Tibial nerve (tissue), 4 donors: Measurements from ENCODE around the gene ITCH. TPM values are rescaled to one million over a fixed set of nuclear protein-coding genes. Genes with fewer than 3 reads are reported as not detected.
A peak's percentile ranks its signal among the peaks of the same experiment; 100 is the strongest.
"Not testable (repeated sequence)": the region's sequence is repeated elsewhere in the genome, so short reads cannot be mapped to it uniquely, and the experiment has no call there.

ENCODE experiments used
- DNase-seq, 2 donors: peaks; one replicate each; pipeline ENCODE4 v3.0.0-alpha.2; 2019; ENCODE audit warnings: low spot score in 2 of 2
- H3K27ac ChIP-seq, 4 donors: fragments of 200-600 bp; sonication (generic) in 3 of 4; one replicate each; pipeline ENCODE4 v1.5.1; 2017 to 2019; ENCODE audit warnings: mild to moderate bottlenecking in 1 of 4
- H3K27me3 ChIP-seq, 2 donors: fragments of 200-600 bp; sonication (generic) in 1 of 2; one replicate each; pipeline versions ENCODE4 v1.5.1 to v1.6.0; 2017 to 2019
- H3K36me3 ChIP-seq, 3 donors: fragments of 200-600 bp; sonication (generic); one replicate each; pipeline ENCODE4 v1.5.1; 2018 to 2019
- H3K4me1 ChIP-seq, 4 donors: fragments of 200-600 bp; sonication (generic) in 3 of 4; one replicate each; pipeline ENCODE4 v1.5.1; 2017 to 2019
- H3K4me3 ChIP-seq, 4 donors: fragments of 200-600 bp; sonication (generic) in 3 of 4; one replicate each; pipeline ENCODE4 v1.5.1; 2017 to 2019; ENCODE audit warnings: mild to moderate bottlenecking in 1 of 4, moderate library complexity in 1 of 4
- H3K9me3 ChIP-seq, 4 donors: fragments of 200-600 bp; sonication (generic) in 3 of 4; one replicate each; pipeline ENCODE4 v1.5.1; 2017 to 2019
- CTCF ChIP-seq, 5 experiments: fragments of 200-600 bp in 3 of 5; fragments of 450-650 bp in 2 of 5; sonication (generic) in 3 of 5; IDR thresholded peaks; one replicate each; pipeline ENCODE4 v1.5.1; 2016 to 2019; ENCODE audit warnings: antibody characterized with exemption in 5 of 5, mild to moderate bottlenecking in 3 of 5, moderate library complexity in 2 of 5
- EP300 ChIP-seq, 2 donors: sonication (generic); formaldehyde crosslinking; IDR thresholded peaks; one replicate each; pipeline ENCODE4 v1.6.1; 2017; ENCODE audit warnings: antibody characterized with exemption in 2 of 2, mild to moderate bottlenecking in 1 of 2
- POLR2A ChIP-seq, 2 donors: fragments of 450-650 bp; IDR thresholded peaks; one replicate each; pipeline ENCODE4 v1.6.1; 2017; ENCODE audit warnings: antibody characterized with exemption in 2 of 2, mild to moderate bottlenecking in 2 of 2, moderate library complexity in 2 of 2
- WGBS, 2 donors: methylation state at CpG; one replicate each; pipeline ENCODE4 v1.1.5; 2018; 5-methylcytosine and 5-hydroxymethylcytosine counted together
- total RNA-seq, 4 donors: library from RNA; depleted of rRNA; stranded (reverse); fragments of >200 nt; gene quantifications; one replicate each; pipeline ENCODE4 v1.1.0, GENCODE V29; 2016

The ITCH gene
- total RNA-seq, 4 donors from 2014 or later = 48.4 to 85.4 (median 62.8) TPM

GRCh38 chr20:34397096-34397495, 34.0 kb downstream of the ITCH start:
- H3K27me3 ChIP-seq = no peaks in the 10 kb centered on the region
- H3K9me3 ChIP-seq = no peaks in the 10 kb centered on the region
- no peak for DNase-seq
- H3K4me1 ChIP-seq = peaks cover 0 to 44% (median 4%) of the 10 kb centered on the region in 4 donors
- H3K36me3 ChIP-seq = peaks cover 0 to 30% (median 2%) of the 10 kb centered on the region in 3 donors
- WGBS, 2 donors = 87 to 95% methylated on average over 9 of the region's 9 CpGs
- no peak overlapping the region for H3K27ac ChIP-seq
- no peak overlapping the region for H3K4me3 ChIP-seq
- TF ChIP-seq POLR2A (IDR thresholded peaks at IDR 0.05) = no peak
- TF ChIP-seq EP300 (IDR thresholded peaks at IDR 0.05) = no peak
- no peak for TF ChIP-seq CTCF (IDR thresholded peaks at IDR 0.05)

- not testable (repeated sequence) for H3K27me3 ChIP-seq, H3K4me3 ChIP-seq, DNase-seq, H3K9me3 ChIP-seq
- peak overlapping the region in 2 of 4 donors; percentile 34 to 44 for H3K27ac ChIP-seq
- H3K4me1 ChIP-seq = peaks cover 0 to 65% (median 11%) of the 10 kb centered on the region in 4 donors
- 60 to 67% methylated on average over 6 of the region's 6 CpGs for WGBS, 2 donors
- peaks cover 0 to 12% (median 0%) of the 10 kb centered on the region in 3 donors for H3K36me3 ChIP-seq
These were observed 37.7 kb downstream of the ITCH start for GRCh38 chr20:34400776-34401175.

DNA sequence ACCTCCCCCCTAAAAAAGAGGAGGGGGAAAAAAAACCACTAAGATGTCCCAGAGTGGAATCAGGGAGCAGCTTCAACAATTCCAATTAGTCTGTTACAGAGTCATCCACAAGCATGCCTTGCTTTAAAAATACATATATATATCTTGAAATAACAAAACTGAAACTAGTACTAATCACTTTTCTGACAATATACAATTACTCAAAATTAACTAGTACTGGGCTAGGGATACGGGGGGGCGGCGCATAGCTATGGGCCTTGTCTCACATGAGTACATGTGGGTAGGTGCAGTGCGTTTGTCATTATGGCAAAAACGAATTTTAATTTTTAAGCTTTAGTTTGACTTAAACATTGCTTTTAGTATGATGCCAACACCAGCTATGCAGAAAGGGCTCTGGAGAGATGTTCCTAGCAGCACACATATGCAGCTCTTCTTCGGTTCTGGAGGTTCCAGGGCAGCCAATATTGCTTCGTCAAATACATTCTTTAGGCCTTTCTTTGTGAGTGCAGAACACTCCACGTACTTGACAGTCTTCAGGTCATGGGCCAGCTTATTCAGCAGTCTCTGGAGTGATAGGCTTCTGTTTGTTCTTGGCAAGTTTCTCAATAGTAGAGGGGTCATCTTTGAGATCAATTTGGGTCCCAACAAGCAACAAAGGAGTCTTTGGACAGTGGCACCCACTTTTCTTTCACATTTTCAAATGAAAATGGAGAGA, 38.8 kb downstream of the ITCH start:
- no peak overlapping the region for H3K4me3 ChIP-seq
- H3K27me3 ChIP-seq = no peaks in the 10 kb centered on the region
- no peaks in the 10 kb centered on the region for H3K9me3 ChIP-seq
- peak overlapping the region in 3 of 4 donors; percentile 21 to 44 (median 34) for H3K27ac ChIP-seq
- WGBS, 2 donors = 63 to 68% methylated on average over 8 of the region's 8 CpGs
- peaks cover 0 to 14% (median 0%) of the 10 kb centered on the region in 3 donors for H3K36me3 ChIP-seq
- no peak for TF ChIP-seq POLR2A (IDR thresholded peaks at IDR 0.05)
- DNase-seq = no peak
- H3K4me1 ChIP-seq = peaks cover 0 to 58% (median 11%) of the 10 kb centered on the region in 4 donors

- peaks cover 0 to 54% (median 11%) of the 10 kb centered on the region in 4 donors for H3K4me1 ChIP-seq
These were observed 39.4 kb downstream of the ITCH start for GRCh38 chr20:34402461-34402860.

DNA sequence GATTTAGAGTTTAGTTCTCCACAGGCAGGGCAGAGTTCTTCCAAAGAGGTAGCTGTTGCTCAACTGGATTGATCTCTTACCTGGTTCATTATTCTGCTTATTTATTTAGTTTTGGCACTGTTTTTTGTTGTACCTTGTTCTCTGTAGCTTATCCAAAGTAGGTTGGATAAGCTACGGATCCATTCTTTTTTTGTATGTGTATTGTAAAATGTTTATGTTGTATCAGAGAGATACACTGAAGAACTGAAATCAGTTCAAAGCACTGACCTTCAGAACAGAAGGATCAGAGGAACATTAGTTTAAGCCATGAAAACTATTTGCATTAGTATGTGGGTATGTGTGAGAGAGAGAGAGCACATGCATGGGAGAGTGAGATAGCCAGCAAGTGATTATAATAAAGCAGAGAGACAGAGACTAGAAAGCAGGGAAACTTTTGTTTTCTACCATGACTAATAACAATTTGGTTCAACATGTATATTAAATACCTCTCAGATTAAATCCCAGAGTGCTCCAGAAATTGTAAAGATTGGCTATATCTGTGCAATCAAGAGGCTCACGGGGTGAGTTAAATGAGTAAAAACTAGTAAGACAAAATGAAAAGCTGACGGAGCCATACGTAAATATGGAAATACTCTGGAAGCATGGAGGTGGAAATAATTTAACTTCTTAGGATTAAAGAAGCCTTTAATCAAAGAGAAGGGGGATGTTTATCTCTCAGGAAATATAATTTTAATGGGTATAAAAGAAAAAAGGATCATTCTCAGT, 40.2 kb downstream of the ITCH start:
- Histone ChIP-seq H3K9me3 (no peaks in the 10 kb centered on the region), H3K4me1 (peaks cover 0 to 54% (median 11%) of the 10 kb centered on the region in 4 donors), H3K27me3 (no peaks in the 10 kb centered on the region), H3K27ac (peak overlapping the region in 2 of 4 donors; percentile 6 to 33), H3K36me3 (peaks cover 0 to 11% (median 0%) of the 10 kb centered on the region in 3 donors), H3K4me3 (no peak overlapping the region)
- TF ChIP-seq EP300 (IDR thresholded peaks at IDR 0.05) = no peak
- TF ChIP-seq POLR2A (IDR thresholded peaks at IDR 0.05) = no peak
- TF ChIP-seq CTCF (IDR thresholded peaks at IDR 0.05) = no peak
- WGBS, 2 donors = 66 to 69% methylated on average over 4 of the region's 4 CpGs
- no peak for DNase-seq

More at GRCh38 chr20:34402461-34402860, 39.4 kb downstream of the ITCH start:
- DNase-seq = no peak
- Histone ChIP-seq H3K27me3 (no peaks in the 10 kb centered on the region), H3K4me3 (no peak overlapping the region), H3K9me3 (no peaks in the 10 kb centered on the region), H3K36me3 (peaks cover 0 to 10% (median 0%) of the 10 kb centered on the region in 3 donors), H3K27ac (peak overlapping the region in 2 of 4 donors; percentile 21 to 44)
- TF ChIP-seq EP300 (IDR thresholded peaks at IDR 0.05) = no peak
- no peak for TF ChIP-seq POLR2A (IDR thresholded peaks at IDR 0.05)
- TF ChIP-seq CTCF (IDR thresholded peaks at IDR 0.05) = no peak
- 22 to 27% methylated on average over 1 of the region's 1 CpG for WGBS, 2 donors

GRCh38 chr20:34403908-34404307, 40.8 kb downstream of the ITCH start:
- Histone ChIP-seq H3K9me3 (no peaks in the 10 kb centered on the region), H3K27me3 (no peaks in the 10 kb centered on the region), H3K4me3 (no peak overlapping the region), H3K4me1 (peaks cover 0 to 54% (median 11%) of the 10 kb centered on the region in 4 donors), H3K27ac (peak overlapping the region in 2 of 4 donors; percentile 6 to 33), H3K36me3 (peaks cover 0 to 15% (median 0%) of the 10 kb centered on the region in 3 donors)
- no peak for DNase-seq
- TF ChIP-seq EP300 (IDR thresholded peaks at IDR 0.05) (no peak), POLR2A (IDR thresholded peaks at IDR 0.05) (no peak), CTCF (IDR thresholded peaks at IDR 0.05) (no peak)
- WGBS, 2 donors = 76 to 80% methylated on average over 1 of the region's 1 CpG
